Renal cortex interstitium (tissue), 11 donors: ENCODE data around the gene LARP4. TPM values are rescaled to one million over a fixed set of nuclear protein-coding genes. Genes with fewer than 3 reads are reported as not detected.
"Not testable (repeated sequence)": the region's sequence is repeated elsewhere in the genome, so short reads cannot be mapped to it uniquely, and the experiment has no call there.

Experiments used
- DNase-seq, 11 donors: peaks; one replicate each; pipeline ENCODE4 v3.0.0-alpha.2; 2013; ENCODE audit warnings: low read depth in 9 of 11, low spot score in 4 of 11; ENCODE audit errors: extremely low read depth in 1 of 11
- polyA plus RNA-seq, 3 donors: library from polyadenylated mRNA; unstranded; fragments of 120-200 nt; gene quantifications; one replicate each; pipeline ENCODE4 v1.2.1, GENCODE V29; 2013; ENCODE audit not compliant: insufficient read length in 3 of 3

The LARP4 gene
- polyA plus RNA-seq, 3 donors, result 37.2 to 46.4 (median 45.4) TPM

GRCh38 chr12:50390316-50390741 lies 10.4 kb upstream of the LARP4 start:
- DNase-seq, result no peak

GRCh38 chr12:50394469-50395029 lies 6.1 kb upstream of the LARP4 start:
- no peak for DNase-seq

GRCh38 chr12:50397117-50397650 lies 3.5 kb upstream of the LARP4 start:
- no peak for DNase-seq

GRCh38 chr12:50398931-50399330 lies 1.8 kb upstream of the LARP4 start:
- no peak for DNase-seq

- no peak for DNase-seq
Observed at GRCh38 chr12:50400104-50400637, 514 bp upstream of the LARP4 start.

- DNase-seq, result peak in 2 of 11 donors; percentile 41 to 48
Observed at GRCh38 chr12:50401500-50402081, 906 bp downstream of the LARP4 start.

GRCh38 chr12:50402264-50403000 lies 1.7 kb downstream of the LARP4 start:
- no peak for DNase-seq

GRCh38 chr12:50403001-50403440 lies 2.3 kb downstream of the LARP4 start:
- no peak for DNase-seq

GRCh38 chr12:50404307-50404706 lies 3.6 kb downstream of the LARP4 start:
- no peak for DNase-seq

GRCh38 chr12:50411051-50411660 lies 10.5 kb downstream of the LARP4 start:
- no peak for DNase-seq

- no peak for DNase-seq
Observed at GRCh38 chr12:50415899-50416479, 15.3 kb downstream of the LARP4 start.

GRCh38 chr12:50419112-50419909 lies 18.6 kb downstream of the LARP4 start:
- no peak for DNase-seq

- not testable (repeated sequence) for DNase-seq
Observed at GRCh38 chr12:50422855-50423254, 22.2 kb downstream of the LARP4 start.

GRCh38 chr12:50423342-50423741 lies 22.7 kb downstream of the LARP4 start:
- DNase-seq, result not testable (repeated sequence)

GRCh38 chr12:50425589-50426258 lies 25.0 kb downstream of the LARP4 start:
- no peak for DNase-seq

GRCh38 chr12:50431656-50432055 lies 31.0 kb downstream of the LARP4 start:
- DNase-seq, result not testable (repeated sequence)

- DNase-seq, result no peak
Observed at GRCh38 chr12:50440288-50440687, 39.6 kb downstream of the LARP4 start.

- no peak for DNase-seq
Observed at GRCh38 chr12:50441763-50442162, 41.1 kb downstream of the LARP4 start.
